NCI-H748 (cell line): ENCODE data around the gene STK11IP.
A peak's percentile ranks its signal among the peaks of the same experiment; 100 is the strongest.
"Not testable (repeated sequence)": the region's sequence is repeated elsewhere in the genome, so short reads cannot be mapped to it uniquely, and the experiment has no call there.

Experiments
- DNase-seq: peaks from one replicate; lab custom pipeline; 2025; ENCODE audit not compliant: unreplicated experiment; lab: John Stamatoyannopoulos, UW

Gene STK11IP

DNA sequence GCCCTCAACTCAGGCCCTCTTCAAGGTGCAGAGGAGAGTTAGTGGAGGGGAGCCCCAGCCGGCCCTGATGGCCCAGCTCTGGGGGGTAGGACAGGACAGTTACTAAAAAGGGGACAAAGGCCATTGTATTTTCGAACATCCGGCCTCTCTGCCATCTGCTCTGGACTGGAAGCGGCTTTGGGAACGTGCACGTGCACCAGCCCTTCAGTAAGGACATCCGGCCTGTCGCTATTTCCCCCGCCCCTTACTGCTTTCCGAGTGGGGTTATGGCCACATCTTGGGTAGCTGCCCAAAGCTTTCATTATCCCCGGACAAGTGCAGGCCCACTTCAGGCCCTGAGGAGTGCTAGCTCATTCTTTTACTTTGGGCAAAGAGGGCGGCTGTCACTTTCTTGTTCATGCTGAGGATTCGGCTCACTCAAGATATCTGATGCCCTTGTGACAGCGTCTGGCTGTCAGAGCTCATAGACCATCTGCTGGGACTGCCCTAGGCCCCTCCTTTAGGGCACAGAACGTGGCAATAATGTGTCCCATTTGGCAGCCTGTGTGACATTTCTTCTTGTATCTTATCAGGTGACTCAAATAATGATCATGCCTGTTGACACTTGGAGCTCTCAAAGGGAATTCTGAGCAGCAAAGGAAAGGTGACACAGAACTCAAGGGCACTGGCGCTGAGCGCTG, 47.3 kb downstream of the STK11IP start:
- DNase-seq, result peak; percentile 17

- no peak for DNase-seq
These were observed 48.2 kb downstream of the STK11IP start for GRCh38 chr2:219645631-219646527.

- DNase-seq, result no peak
These were observed 50.5 kb downstream of the STK11IP start for GRCh38 chr2:219648176-219648575.

DNA sequence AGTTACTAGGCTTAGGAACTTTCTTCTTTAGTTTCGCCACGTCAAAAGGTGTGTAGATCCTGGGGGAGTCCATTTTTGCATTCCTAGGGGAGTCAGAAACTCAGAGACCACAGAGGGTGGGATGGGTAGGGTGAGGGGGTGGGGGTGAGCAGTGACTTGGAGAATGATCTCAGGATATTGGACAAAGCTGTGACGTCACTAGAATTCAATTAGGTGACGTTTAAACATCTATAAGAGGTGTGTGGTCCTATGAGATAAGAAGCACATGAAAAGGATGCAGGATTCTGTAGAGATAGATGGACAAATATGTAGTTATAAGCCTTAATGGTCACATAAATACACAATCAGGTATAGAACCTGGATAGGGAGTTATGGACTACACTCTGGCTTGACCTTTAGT, 51.3 kb downstream of the STK11IP start:
- no peak for DNase-seq

DNA sequence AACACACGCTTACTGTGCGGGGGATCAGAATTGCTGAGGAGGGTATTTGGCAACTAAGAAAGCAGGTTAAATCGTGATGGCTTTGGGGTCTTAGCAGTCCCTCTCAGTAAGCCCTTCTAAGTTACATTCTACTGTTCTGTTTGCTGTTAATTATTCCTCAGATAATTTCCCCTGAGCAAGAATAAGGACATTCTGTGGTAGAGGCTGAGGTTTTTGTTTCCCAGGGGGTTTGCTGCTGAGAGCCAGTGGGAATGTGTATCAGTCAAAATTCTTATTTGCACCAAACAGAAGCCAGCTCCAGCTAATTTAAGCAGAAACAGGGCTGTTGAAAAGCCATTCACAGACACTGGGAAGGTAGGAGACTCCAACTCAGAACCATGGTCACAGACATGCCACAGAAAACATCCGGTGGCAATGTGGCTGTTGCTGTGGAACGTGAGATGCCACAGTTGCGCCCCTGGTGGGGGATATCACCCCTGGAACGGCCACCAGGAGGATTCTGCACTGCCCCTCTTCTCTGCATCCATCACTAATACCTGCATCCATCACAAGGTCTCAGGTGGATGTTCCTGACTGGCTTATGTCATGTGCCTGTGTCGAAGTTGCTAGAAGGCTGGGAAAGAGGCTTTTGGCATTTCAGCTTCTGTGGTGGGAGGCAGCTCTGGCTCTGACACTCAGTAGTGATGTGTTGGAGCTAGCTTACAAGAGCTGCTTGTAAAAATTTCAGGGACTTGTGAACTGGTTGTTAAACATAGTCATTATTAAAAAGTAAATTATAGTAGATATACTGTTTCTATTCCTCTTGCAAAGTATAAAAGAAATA, 53.0 kb downstream of the STK11IP start:
- no peak for DNase-seq

- DNase-seq, result not testable (repeated sequence)
These were observed 54.0 kb downstream of the STK11IP start for GRCh38 chr2:219651656-219652055.

DNA sequence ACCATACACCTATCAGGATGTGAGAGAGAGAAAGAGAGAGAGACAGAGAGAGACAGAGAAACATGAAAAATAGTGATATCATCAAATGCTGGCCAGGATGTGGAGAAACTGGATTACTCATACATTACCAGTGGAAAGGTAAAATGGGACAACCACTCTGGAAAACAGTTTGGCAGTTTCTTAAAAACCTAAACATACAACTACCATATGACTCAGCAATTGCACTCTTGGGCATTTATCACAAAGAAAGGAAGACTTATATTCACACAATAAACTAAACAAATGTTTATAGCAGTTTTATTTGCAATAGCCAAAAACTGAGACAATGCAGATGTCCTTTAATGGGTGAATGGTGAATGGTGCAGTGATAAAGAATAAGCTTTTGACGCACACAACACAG, 58.9 kb downstream of the STK11IP start:
- DNase-seq, result no peak

DNA sequence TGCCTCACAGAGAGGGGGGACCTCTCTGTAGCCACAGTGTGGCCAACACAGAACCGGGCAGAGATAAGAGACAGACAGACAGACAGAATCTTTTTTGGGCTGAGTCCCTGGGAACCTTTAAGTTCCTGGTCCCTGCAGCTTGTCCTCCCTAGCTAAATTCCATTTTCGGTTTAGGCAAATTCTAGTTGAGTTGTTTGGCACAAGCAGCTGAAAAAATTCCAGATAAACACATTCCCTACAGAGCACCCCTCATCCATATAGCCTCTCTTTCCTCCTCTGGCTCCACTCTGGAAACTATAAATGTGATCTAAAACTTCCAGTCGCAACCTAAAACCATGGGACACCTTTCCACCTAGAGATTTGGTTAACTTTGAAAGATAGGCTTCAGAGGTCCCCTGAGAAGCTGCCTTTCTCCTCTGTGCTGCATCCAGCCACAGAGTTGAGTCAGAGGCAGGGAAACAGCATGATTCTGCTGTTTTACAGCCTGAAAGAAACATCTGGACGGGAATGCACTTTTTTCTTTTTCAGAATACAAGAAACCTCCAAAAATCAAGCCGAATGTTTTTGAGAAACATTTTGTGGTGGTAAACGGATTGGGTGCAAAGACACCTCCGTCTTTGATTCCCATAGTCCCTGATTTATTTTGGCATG, 60.7 kb downstream of the STK11IP start:
- DNase-seq, result no peak

DNA sequence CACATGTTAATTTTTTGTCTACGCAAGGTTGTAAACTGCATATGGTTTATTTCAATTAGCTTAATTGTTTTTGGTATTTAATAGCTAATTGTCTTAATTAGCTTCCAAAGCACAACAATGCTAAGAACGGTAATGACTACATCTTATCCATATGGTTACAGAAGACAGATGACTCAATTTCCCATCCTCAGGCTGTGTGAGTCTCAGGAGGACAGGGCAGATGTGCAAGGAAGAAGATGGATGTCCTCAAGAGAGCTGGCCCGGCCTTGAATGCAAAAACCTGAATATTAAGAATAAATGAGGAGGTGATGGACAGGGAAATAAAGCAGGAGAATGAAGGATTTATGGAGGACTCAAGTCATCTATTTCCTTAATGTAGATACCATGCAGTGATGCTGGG, 61.2 kb downstream of the STK11IP start:
- DNase-seq, result no peak

- DNase-seq, result no peak
These were observed 63.7 kb downstream of the STK11IP start for GRCh38 chr2:219661197-219661954.

DNA sequence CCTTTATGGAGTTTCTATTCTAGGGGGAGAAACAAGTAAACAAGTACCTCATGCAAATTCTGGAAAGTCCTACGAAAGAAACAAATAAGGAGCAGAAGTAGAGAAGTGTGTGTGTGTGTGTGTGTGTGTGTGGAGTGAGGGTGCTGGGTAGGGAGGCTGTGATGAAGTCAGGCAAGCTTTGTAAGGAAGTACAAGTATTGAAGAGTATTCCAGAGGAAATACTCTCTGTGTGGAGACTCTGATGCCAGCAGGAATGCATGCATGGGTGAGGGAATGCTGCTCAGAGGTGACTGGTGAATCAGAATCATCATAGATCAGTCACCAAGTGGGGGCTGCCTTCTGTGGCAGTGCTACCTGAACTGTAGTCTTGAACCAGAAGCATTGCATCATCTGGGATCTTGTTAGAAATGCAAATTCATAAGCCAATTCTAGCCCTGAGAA, 64.3 kb downstream of the STK11IP start:
- DNase-seq, result no peak

DNA sequence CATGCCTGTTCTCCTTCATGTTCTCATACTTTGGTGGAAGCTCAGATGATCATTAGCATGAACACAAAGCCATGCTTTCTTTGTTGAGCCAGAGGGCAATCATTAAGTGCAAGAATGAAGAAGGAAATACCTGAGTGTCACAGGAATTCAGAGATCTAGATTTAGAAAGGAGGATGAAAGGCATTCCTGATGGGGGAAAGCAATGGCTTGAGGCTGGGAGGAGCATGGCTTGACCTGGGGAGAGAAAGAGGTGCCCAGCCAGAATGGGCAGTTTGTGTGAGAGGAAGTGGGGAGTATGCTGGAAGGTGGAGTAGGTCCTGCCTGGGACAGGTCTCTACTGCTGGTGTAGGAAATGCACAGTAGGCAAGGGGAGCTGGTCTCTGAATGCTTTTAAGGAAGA, 64.9 kb downstream of the STK11IP start:
- no peak for DNase-seq

GRCh38 chr2:219663116-219663762, 65.6 kb downstream of the STK11IP start:
- DNase-seq, result no peak

GRCh38 chr2:219664041-219664440, 66.4 kb downstream of the STK11IP start:
- no peak for DNase-seq

- DNase-seq, result no peak
These were observed 67.3 kb downstream of the STK11IP start for GRCh38 chr2:219664944-219665343.

DNA sequence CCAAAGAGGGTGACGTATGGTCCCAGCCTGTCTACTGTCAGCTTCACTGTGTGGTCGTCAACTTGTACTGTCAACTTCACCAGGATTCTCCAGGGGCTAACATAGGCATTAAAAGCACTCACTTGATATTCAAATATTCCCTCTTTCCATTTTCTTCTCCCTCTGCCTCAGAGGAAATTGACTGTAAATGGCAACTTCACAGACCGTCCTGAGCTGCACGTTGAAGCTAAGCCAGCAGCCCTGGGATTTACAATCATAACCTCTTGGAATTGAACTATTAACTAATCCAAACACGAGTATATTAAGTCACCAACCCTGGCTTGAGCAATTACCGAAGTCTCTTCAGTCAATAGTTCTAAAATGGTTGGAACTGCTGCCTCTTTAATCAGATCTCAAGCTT, 68.3 kb downstream of the STK11IP start:
- no peak for DNase-seq
